C4-2B (cell line): ENCODE data around the gene SEPTIN10.

ENCODE experiments used
- H3K27ac ChIP-seq: fragments of 450-650 bp; 2 replicates; pipeline ENCODE4 v1.5.1; 2017
- CTCF ChIP-seq: fragments of 450-650 bp; conservative IDR thresholded peaks from 2 replicates; pipeline ENCODE4 v1.5.1; 2017; ENCODE audit warnings: mild to moderate bottlenecking
- ZFX ChIP-seq: fragments of 450-650 bp; IDR thresholded peaks from 2 replicates; pipeline ENCODE4 v1.6.1; 2017

SEPTIN10 gene

GRCh38 chr2:109527846-109528705 lies 85.7 kb downstream of the SEPTIN10 start:
- TF ChIP-seq ZFX: no peak
- TF ChIP-seq CTCF: no peak
- no peak overlapping the region for H3K27ac ChIP-seq

GRCh38 chr2:109527079-109527478 lies 86.7 kb downstream of the SEPTIN10 start:
- no peak for TF ChIP-seq CTCF
- TF ChIP-seq ZFX: no peak
- H3K27ac ChIP-seq: no peak overlapping the region

GRCh38 chr2:109526442-109526970 lies 87.3 kb downstream of the SEPTIN10 start:
- no peak for TF ChIP-seq ZFX
- TF ChIP-seq CTCF: no peak
- H3K27ac ChIP-seq: no peak overlapping the region

GRCh38 chr2:109525836-109526235 lies 87.9 kb downstream of the SEPTIN10 start:
- H3K27ac ChIP-seq: no peak overlapping the region
- TF ChIP-seq CTCF: no peak
- TF ChIP-seq ZFX: no peak

GRCh38 chr2:109523536-109524361 lies 90.0 kb downstream of the SEPTIN10 start:
- TF ChIP-seq CTCF (no peak), ZFX (no peak)
- no peak overlapping the region for H3K27ac ChIP-seq

- TF ChIP-seq ZFX (no peak), CTCF (no peak)
- no peak overlapping the region for H3K27ac ChIP-seq
Measured at GRCh38 chr2:109523121-109523520, 90.6 kb downstream of the SEPTIN10 start.

GRCh38 chr2:109522063-109522374 lies 91.7 kb downstream of the SEPTIN10 start:
- H3K27ac ChIP-seq: no peak overlapping the region
- TF ChIP-seq ZFX (no peak), CTCF (no peak)
